GM19397 (cell line): ENCODE data around the gene PRKAG2.
"Not testable (repeated sequence)": the region's sequence is repeated elsewhere in the genome, so short reads cannot be mapped to it uniquely, and the experiment has no call there.

Experiments
- ATAC-seq: cut with Tn5 transposase; IDR thresholded peaks from one replicate; pipeline ENCODE4 v1.9.1; 2021; ENCODE audit warnings: mild to moderate bottlenecking, moderate library complexity; ENCODE audit not compliant: unreplicated experiment

The PRKAG2 gene

DNA sequence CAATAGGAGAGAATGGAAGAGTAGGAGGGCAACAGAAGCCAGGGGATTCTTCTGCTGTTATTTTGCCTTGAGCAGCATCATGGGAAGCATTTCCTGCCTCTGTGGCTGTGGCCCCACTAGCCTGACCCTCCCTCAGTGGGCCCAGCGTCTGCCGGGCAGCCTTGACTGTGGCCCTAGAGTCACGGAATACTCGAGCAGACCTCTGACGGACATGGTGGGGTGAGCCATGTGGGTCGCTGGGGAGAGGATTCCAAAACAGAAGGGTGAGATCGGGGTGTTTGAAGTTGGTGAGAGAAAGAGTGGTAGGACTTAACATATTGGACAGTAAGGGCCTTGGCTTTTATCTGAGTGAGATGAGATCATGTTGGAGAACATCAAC lies 8.3 kb upstream of the PRKAG2 start:
- no peak for ATAC-seq

DNA sequence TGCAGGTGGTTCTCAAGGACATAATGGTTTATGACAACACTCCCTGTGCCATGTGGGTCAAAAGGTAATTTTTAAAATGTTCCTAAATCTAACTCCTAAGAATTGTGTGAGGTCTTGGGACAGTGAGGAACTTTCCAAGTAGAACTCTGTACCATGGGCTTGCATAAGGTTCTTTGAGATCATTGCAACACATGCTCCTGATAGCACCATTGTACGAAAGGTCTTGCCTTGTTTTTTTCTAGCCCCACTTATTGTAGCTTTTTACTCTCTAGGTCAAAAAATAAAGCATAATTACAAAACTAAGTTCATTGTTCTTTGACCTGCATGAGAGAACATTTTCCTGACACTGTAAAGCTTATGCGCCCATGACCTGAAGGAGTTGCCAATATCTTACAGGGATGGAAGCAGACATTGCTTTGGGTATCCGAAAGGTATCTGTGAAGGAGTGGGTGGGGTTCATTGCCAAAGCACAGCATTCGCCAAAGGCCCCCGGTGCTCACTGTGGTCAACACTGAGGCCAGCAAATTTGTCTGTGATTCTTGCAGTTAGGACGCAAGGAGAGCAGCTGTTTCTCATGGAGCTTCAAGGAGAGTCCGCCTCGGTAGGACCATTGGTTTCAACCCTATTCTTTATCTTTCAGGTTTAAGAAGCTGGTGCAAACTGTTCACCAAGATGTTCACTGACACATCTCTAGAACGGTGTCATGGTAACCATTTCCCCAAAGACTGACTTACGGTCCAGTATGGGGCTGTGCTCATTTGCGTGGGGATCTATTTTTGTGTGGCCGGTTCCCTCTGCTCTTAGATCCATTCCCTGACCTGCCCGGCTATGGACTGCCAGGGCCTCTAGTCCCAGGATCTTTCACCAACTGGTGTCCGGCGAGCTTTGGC lies 7.6 kb upstream of the PRKAG2 start:
- no peak for ATAC-seq

DNA sequence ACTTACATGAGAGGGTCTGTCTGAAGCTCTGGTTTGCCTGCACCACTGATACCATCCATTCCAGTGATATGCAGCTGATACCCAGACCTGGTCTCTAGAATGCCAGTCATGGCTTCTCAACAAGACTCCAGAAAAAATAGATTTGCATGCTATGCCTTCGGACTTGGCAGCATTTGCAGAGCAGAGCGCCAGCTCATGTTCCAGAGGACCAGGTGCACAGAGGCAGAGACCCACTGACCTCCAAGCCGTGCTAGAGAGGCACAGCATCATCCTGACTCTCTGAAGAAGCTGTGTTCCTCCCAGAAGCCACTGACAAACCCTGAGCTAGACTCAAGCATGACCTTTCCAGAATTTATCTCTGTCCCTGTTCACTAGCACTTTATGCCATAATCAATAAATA lies 6.9 kb upstream of the PRKAG2 start:
- no peak for ATAC-seq

DNA sequence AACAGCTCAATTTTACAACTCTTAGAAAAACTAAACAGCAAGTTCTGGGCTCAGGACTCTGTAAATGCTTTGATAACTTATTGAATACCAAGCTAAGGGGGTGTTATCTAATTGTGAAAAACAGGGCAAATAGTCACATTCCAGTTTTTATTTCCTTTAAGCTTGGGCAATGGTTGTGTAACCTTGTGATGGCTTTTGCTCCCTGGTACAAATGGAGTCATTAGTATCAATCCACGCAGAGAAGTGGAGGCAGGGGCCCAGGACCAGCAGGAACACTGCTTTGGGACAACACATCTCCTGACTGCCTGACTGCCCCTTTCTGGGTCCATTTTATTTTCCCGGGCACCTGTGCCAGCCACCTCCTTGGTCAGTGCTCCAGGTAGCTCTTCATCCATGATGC lies 5.8 kb upstream of the PRKAG2 start:
- no peak for ATAC-seq

DNA sequence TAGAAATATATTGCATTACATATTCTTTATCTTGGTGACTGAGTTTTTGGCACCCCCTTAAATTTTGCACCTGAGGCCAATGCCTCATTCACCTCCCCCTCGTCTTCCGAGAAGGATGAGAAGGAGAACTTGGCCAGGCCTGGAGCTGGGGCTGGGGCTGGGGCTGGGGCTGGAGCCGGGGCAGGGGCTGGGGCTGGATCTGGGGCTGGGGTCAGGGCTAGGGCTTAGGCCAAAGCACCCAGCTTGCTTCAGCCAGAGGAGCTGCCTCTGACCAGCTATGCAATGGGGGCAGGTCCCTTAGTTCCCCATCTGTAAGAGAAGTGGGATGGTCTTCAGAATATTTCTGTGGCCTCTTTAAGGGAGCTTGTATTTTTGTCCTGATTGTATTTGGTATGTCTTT lies 3.8 kb upstream of the PRKAG2 start:
- ATAC-seq: no peak

DNA sequence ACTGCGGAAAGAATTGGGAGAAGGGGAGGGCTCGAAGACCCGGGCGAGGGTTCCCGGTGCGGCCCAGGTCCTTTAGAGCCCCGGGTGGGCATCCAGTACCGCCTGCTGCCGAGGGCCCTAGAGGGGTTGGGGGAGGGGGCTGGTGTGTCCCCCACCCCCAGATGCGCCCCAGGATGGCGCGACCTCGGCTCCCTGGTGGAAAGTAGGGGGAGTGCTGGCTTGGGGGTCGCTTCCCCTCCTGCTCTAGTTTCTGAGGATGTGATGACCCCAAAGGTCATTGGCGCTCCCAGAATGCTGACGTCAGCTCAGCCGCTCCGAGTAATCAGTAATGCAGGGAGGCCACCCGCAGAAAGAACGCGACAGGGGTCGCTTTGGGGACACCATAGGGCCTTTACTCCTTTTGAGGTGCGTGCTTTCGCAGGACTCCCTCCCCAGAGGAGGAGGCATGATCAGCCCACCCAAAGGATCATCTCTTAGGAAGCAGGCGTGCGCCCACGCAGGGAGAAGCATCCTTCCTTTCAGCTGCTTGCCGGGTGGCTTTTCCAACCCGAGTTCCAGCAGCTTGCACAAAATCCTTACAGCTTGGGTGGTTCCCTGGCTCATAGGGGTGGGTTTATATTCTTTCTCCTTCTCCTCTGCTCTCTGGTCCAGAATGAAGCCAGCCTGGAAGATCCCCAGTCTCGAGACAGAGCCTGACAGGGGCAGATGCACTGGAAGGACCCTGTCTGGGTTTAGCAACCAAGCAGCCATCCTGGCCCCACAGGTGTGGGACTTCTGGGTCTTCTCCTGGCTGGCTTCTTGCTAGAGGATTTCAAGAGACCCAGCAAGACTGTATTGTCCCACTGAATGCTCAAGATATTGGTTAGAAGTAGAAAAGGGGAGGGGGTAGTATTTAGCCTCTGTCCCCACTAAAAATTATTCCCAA lies 1.3 kb upstream of the PRKAG2 start:
- no peak for ATAC-seq

DNA sequence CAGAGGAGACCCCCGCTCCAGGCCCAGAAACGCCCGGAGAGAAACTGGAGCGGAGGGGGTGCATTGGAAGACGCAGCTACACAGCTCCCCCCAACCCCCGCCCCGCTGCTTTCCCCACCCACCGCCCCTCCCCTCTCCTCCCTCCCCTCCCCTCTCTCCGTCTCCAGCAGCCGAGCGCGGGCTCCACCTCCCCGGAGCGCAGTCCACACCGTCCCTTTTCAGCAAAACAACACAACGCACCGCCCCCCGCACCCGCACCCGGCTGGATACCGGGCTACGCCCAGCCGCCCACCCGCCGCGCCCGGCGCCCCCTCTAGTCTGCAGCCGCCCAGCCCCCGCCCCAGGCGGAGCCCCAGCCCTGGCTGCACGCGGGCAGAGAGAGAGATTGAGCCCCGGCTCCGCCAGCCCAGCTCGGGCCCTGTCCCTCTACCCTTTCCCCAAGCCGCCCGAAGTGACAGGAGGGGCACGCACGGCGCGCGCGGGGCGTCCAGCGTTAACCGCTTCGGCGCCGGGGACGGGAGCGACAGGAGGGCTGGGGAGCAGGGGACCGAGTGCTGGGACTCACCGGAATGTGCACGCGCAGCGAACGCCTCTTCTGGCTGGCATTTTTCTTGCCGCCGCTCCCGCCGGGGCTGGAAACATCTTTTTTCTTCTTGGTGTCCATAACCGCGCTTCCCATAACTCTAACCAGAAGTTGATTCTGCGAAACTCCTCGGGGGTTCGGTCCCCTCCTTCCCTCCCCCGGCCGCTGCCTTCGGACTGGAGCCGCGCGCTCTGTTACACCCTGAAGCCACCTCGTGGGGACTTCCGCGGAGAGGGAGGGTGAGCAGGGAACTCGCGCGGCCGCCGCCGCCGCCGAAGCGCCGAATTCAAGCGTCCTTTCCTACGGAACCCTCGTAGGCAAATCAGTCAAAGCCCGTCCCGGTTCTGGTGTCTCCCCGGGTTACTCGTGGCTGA lies 695 bp downstream of the PRKAG2 start:
- ATAC-seq: peak; percentile 28

DNA sequence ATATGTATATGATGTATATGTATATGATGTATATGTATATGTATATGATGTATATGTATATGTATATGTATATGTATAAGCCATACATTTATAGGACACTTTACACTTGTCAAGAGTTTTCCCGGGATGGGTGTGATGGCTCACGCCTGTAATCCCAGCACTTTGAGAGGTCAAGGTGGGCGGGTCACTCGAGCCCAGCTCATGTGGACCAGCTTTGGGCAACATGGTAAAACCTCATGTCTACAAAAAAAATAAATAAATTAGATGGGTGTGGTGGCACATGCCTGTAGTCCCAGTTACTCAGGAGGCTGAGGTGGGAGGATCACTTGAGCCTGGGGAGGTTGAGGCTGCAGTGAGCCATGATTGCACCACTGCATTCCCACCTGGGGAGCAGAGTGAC lies 2.4 kb downstream of the PRKAG2 start:
- ATAC-seq: not testable (repeated sequence)

DNA sequence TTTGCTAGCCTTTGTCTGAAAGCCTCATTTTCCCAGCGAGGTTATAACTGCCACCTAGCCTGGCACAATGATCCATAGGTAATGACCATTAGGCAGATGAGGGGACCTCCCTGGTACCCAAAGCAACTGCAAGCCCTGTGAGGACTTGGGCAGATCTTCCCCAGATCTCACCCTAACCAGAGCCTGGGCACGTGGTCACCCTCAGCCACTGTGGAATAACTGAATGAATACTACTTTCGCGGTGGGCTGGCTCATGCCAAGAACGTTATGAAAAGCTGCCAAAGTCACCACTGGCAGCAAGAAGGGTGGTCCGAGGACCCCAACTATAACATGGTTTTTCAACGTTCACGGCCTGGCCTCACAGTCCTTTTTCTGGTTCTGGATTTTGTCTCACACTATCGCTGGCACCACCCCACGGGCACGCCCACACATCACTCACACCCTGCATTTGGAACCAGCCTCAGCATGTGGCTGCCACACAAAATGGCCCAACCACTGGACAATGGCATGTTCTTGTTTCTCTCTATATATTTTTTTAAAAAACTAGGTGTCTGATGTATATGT lies 3.4 kb downstream of the PRKAG2 start:
- no peak for ATAC-seq

DNA sequence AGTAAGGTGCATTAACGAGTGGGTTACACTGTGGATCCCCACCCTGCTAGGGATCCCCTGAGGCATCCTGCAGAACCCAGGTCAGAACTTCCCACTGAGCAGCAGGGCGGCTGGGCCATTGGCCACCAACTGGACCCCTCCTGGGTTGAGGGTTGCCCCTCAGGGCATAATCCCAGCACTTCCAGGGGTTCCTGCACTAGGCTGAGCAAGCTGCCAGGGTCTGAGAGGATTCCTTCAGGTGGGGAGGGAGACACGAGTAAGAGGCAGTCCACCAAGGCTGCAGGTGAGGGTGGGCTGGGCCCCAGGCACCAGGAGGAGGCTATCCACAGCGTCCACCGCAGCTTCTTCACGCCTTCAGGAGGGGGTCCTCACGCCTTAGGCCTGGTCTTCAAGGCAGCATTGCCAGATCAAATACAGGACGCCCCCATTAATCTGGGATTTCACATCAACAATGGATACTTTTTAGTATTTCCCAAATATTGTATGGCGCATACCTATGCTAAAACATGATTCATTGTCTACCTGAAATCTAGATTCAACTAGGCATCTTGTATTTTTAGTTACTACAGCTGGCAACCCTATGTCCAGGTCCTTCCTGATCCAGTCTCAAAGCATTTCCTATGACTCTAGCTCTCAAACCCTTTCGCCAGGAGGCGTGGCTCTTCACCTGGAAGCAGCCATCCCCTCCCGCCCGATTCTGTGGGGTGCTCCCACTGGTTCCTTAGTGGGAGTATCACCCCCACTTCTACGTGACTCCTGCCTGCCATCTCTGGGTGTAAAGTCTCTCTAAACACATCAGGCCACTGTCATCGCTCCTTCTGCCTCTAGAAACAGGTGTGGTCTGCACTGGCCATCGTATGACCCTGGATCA lies 4.1 kb downstream of the PRKAG2 start:
- ATAC-seq: no peak

DNA sequence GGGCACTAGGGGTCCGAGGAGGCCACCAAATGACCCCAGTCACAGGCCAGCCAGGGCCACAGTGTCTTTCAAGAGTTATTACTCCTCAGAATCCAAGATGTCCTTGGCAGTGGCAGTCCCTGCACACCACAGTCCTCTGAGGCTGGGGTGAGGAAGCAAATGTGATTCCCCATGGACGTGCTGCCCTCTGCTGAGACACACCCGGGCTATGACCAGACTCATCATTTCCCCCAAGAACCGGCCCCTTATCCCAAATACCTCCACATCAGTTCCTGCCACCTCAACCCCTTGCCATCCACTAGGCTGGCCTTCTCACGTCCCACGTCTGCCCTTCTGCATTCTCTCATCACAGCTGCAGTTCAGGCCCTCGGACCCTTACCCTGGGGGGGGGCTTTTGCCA lies 5.0 kb downstream of the PRKAG2 start:
- ATAC-seq: no peak

DNA sequence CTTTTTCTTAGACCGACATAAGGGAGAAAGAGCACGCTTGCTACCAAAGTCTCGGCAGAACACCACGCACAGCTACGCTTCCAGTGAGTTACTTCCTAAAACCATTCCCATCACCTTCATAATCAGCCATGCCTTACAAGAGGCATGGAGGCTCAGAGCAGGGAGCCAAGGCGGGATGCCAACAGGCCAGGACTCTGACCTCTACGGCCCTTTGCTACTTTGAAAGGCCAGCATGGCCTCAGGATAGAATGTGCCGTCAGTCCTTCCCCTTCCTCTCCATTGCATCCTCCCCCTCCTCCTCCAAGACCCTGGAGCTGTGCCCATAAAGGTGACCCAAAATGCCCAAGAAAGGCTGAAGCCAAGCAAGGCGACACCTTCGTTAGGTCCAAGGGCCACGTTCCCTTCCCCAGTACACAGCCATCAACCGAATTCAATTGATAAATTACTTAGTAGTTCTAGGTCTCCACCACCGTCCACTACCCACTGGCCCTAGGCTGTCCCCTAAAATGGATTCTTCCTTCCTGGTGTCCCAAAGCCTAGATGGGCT lies 5.7 kb downstream of the PRKAG2 start:
- ATAC-seq: no peak

DNA sequence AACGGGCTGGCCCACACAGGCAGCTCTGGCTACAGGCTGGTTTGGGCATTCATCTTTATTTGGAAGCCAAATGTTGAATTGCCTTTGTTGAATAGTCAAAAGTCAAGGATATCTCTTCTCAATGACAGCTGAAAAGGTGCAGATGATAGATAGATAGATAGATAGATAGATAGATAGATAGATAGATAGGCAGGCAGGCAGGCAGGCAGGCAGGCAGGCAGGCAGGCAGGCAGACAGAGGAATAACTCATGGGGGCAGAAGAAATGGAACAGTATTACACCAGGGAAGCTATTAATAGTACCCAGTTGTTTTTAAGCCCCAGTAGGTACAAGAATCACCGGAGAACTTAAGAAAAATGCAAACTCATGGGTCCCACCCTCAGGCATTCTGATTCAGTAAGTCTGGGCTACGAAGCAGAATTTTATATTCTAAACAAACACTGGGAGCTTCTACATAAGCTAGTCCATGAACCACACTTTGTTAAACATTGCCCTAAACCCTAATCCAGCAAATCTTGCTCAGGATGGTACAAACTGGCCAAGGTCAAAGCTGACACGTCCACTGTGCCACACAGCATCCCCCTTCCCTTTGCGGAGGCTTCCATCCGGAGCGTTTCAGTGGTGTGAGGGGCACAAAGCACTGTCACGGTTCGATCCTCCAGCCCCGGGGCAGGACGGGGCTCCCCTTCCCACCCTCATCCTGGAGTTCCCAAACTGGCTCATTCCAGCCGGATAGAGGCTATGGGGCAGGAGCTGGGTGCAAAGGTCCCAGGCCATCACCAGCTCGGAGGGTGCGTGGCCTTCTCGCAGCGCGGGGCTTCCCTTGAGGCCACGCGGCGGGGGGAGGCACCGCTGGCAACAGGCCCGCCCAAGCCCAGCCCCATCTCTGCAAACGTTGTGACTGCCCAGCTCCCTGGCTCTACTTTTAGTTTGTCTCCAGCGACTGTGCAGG lies 6.7 kb downstream of the PRKAG2 start:
- ATAC-seq: no peak

DNA sequence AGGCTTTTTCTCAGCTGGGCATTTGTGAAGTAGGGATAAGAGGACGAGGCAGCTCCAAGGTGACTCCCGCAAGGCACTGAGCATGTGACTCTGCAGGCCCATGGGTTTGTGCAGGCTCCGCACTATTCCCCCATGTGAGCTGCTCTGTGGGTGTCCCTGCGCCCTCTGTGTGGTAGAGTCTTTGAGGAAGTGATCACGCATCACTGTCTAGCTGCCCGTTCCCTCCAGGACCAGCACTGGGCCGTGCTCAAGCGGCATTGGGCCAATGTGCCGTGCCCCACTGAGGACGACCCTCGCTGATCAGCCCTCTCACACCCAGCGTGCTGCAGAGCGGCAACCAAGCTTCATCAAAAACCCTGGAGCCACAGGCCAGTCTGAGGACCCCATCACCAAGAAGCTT lies 7.5 kb downstream of the PRKAG2 start:
- no peak for ATAC-seq

DNA sequence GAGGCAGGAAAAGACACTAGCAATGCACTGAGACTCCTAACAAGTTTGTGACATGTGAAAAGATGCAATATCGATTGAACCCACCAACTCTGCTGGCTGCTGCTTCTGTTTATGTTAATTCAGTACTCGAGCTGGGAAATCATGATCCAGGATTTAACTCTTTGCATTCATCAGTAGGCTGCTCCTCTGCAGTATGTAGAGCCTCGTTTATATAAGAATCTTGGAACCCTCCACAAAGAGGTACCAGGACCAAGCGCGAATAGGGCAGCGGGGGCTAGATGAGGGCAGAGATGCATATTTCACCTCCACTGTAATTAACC lies 7.8 kb downstream of the PRKAG2 start:
- ATAC-seq: no peak

DNA sequence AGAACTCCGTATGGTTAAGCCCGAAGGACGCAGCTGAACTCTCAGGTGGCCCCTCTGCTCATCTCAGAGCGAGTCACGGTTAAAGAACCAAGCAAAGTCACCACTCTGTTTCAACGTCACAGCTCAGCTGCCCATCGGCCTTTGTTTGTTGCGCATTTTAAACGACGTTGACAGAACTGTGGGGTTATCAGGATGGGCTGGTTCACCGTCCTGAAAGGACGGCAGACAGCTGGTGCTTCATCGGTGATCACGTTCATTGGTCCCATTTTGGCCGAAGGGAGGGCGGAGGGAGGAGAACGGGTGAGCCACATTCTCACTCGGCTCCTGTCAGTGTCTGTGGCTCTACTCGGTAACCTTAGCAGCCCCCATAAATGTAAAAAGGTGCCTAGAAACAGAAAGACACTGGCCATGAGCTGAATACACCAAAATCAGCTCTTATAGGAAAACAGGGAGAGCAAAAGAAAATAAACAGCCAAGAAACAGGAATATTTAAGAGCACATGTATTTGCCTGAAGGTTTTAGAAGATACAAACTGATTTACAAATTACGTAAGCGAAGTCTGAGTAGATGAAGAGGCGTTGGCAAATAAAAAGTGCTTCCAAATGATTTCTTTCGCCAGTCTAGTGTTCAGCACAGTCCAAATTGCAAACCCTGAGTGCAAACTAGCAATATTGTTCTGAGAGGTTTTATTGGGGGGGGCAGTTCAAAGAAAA lies 8.4 kb downstream of the PRKAG2 start:
- ATAC-seq: no peak

DNA sequence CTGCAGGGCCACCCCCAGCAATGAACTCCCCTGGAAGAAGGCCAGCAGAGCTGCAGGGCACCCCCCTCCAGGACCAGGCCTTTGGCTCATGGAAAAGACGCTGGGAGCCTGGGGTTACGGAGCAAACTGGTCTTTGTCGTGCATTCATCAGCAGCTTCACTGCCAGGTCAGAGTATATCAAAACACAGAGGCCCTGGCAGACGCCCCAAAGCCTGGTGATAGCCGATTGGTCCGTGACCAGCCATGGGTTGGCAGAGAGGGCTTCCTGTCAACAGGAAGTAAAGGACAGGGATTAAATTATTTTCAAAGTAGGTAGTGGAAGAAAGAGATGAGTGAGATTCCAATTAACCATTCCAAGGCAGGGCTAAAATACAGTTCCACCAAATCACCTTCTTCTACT lies 9.0 kb downstream of the PRKAG2 start:
- ATAC-seq: no peak
